Activated T-cell treated with anti-CD3 and anti-CD28 coated beads, Interleukin-2, amount 50 U/mL, for 72 hours (primary cell): Measurements from ENCODE around the gene GNL3L. TPM values are rescaled to one million over a fixed set of nuclear protein-coding genes. Genes with fewer than 3 reads are reported as not detected.
"Not testable (repeated sequence)": the region's sequence is repeated elsewhere in the genome, so short reads cannot be mapped to it uniquely, and the experiment has no call there.

Experiments
- ATAC-seq, 2 donors: fragments of 150-1000 bp; cut with Tn5 transposase; replicated peaks in 1 of 2; 2 replicates each; pipeline ENCODE4 v1.10.0; 2021; ENCODE audit warnings: moderate library complexity in 2 of 2, mild to moderate bottlenecking in 1 of 2
- DNase-seq, 2 donors: peaks; one replicate each; pipeline ENCODE4 v3.0.0; 2021 to 2022; ENCODE audit warnings: mixed read lengths in 1 of 2
- H3K27ac Mint-ChIP-seq: one replicate; pipeline ENCODE4 v1.8.0; 2022; ENCODE audit warnings: mild to moderate bottlenecking, moderate library complexity, mixed read lengths
- H3K27me3 Mint-ChIP-seq: one replicate; pipeline ENCODE4 v1.8.0; 2022; ENCODE audit warnings: low read depth, mixed read lengths
- H3K36me3 Mint-ChIP-seq, 2 donors: one replicate each; pipeline ENCODE4 v1.8.0; 2022; ENCODE audit warnings: mixed read lengths in 2 of 2, mild to moderate bottlenecking in 1 of 2; ENCODE audit not compliant: insufficient read depth in 2 of 2
- H3K4me1 Mint-ChIP-seq: one replicate; pipeline ENCODE4 v1.8.0; 2022; ENCODE audit warnings: low read depth, mixed read lengths
- H3K4me3 Mint-ChIP-seq, 2 donors: one replicate each; pipeline ENCODE4 v1.8.0; 2022; ENCODE audit warnings: mild to moderate bottlenecking in 2 of 2, mixed read lengths in 2 of 2, moderate library complexity in 2 of 2
- H3K9me3 Mint-ChIP-seq, 2 donors: one replicate each; pipeline ENCODE4 v1.8.0; 2022; ENCODE audit warnings: mixed read lengths in 2 of 2
- total RNA-seq, 2 donors: library from RNA; stranded (reverse); gene quantifications; one replicate each; pipeline ENCODE4 v1.2.3, GENCODE V29; 2022

GNL3L gene
- total RNA-seq, 2 donors from 2014 or later, result 49.4 to 55.7 TPM

GRCh38 chrX:54509400-54509799 is 20.6 kb upstream of the GNL3L start:
- ATAC-seq, result no peak
- Mint-ChIP-seq H3K9me3 (peaks cover 0 to 3% of the 10 kb centered on the region in 2 donors), H3K4me3 (no peak overlapping the region), H3K27me3 (peaks cover 12% of the 10 kb centered on the region), H3K27ac (no peak overlapping the region), H3K4me1 (no peaks in the 10 kb centered on the region), H3K36me3 (peaks cover 2% of the 10 kb centered on the region in 2 donors)
- DNase-seq, result no peak

GRCh38 chrX:54529151-54529550 is 868 bp upstream of the GNL3L start:
- Mint-ChIP-seq H3K4me1 (peaks cover 28% of the 10 kb centered on the region), H3K27ac (peak overlapping the region; percentile 84), H3K36me3 (peaks cover 10 to 12% of the 10 kb centered on the region in 2 donors), H3K9me3 (peaks cover 2 to 7% of the 10 kb centered on the region in 2 donors), H3K27me3 (peaks cover 12% of the 10 kb centered on the region), H3K4me3 (peak overlapping the region; percentile 84 to 88)
- no peak for DNase-seq
- no peak for ATAC-seq

GRCh38 chrX:54530357-54530900 is 410 bp downstream of the GNL3L start:
- peaks cover 40% of the 10 kb centered on the region for H3K4me1 Mint-ChIP-seq
- peak overlapping the region; percentile 96 for H3K27ac Mint-ChIP-seq
- peaks cover 6% of the 10 kb centered on the region for H3K27me3 Mint-ChIP-seq
- peak; percentile 2 for DNase-seq
- ATAC-seq, result peak; percentile 5 to 27
- peak overlapping the region; percentile 88 to 97 for H3K4me3 Mint-ChIP-seq
- peaks cover 2 to 7% of the 10 kb centered on the region in 2 donors for H3K9me3 Mint-ChIP-seq
- peaks cover 14 to 15% of the 10 kb centered on the region in 2 donors for H3K36me3 Mint-ChIP-seq

- ATAC-seq (no peak), DNase-seq (no peak)
- Mint-ChIP-seq H3K4me3 (peak overlapping the region; percentile 23 to 42), H3K27ac (peak overlapping the region; percentile 54), H3K36me3 (peaks cover 8 to 16% of the 10 kb centered on the region in 2 donors), H3K4me1 (peaks cover 40% of the 10 kb centered on the region), H3K27me3 (peaks cover 6% of the 10 kb centered on the region), H3K9me3 (no peaks in the 10 kb centered on the region)
Observed at GRCh38 chrX:54534271-54534670, 4.3 kb downstream of the GNL3L start.

GRCh38 chrX:54540289-54540688 is 10.3 kb downstream of the GNL3L start:
- Mint-ChIP-seq H3K36me3 (peaks cover 11 to 24% of the 10 kb centered on the region in 2 donors), H3K9me3 (no peaks in the 10 kb centered on the region), H3K27ac (no peak overlapping the region), H3K4me1 (peaks cover under 1% of the 10 kb centered on the region), H3K4me3 (no peak overlapping the region), H3K27me3 (no peaks in the 10 kb centered on the region)
- DNase-seq, result no peak
- no peak for ATAC-seq

- H3K27ac Mint-ChIP-seq, H3K4me3 Mint-ChIP-seq, DNase-seq, H3K4me1 Mint-ChIP-seq, ATAC-seq, H3K27me3 Mint-ChIP-seq, H3K9me3 Mint-ChIP-seq: not testable (repeated sequence)
- H3K36me3 Mint-ChIP-seq, result peaks cover 11 to 20% of the 10 kb centered on the region in 2 donors
Observed at GRCh38 chrX:54542239-54542638, 12.2 kb downstream of the GNL3L start.

GRCh38 chrX:54550821-54551220 is 20.8 kb downstream of the GNL3L start:
- Mint-ChIP-seq H3K9me3 (no peaks in the 10 kb centered on the region), H3K27ac (no peak overlapping the region), H3K27me3 (no peaks in the 10 kb centered on the region), H3K4me1 (no peaks in the 10 kb centered on the region), H3K4me3 (no peak overlapping the region), H3K36me3 (peaks cover 12 to 17% of the 10 kb centered on the region in 2 donors)
- ATAC-seq (no peak), DNase-seq (no peak)

- peaks cover 14 to 18% of the 10 kb centered on the region in 2 donors for H3K36me3 Mint-ChIP-seq
- ATAC-seq, result no peak
- H3K27ac Mint-ChIP-seq, result no peak overlapping the region
- H3K27me3 Mint-ChIP-seq, result no peaks in the 10 kb centered on the region
- no peaks in the 10 kb centered on the region for H3K9me3 Mint-ChIP-seq
- H3K4me3 Mint-ChIP-seq, result no peak overlapping the region
- DNase-seq, result no peak
- H3K4me1 Mint-ChIP-seq, result no peaks in the 10 kb centered on the region
Observed at GRCh38 chrX:54551801-54552200, 21.8 kb downstream of the GNL3L start.

GRCh38 chrX:54555006-54555405 is 25.0 kb downstream of the GNL3L start:
- not testable (repeated sequence) for H3K4me1 Mint-ChIP-seq, ATAC-seq, DNase-seq, H3K27ac Mint-ChIP-seq, H3K4me3 Mint-ChIP-seq, H3K27me3 Mint-ChIP-seq, H3K9me3 Mint-ChIP-seq
- peaks cover 5 to 12% of the 10 kb centered on the region in 2 donors for H3K36me3 Mint-ChIP-seq

- Mint-ChIP-seq H3K4me3 (no peak overlapping the region), H3K9me3 (no peaks in the 10 kb centered on the region), H3K4me1 (no peaks in the 10 kb centered on the region), H3K27me3 (no peaks in the 10 kb centered on the region), H3K27ac (no peak overlapping the region), H3K36me3 (peaks cover 6 to 17% of the 10 kb centered on the region in 2 donors)
- DNase-seq (no peak), ATAC-seq (no peak)
Observed at GRCh38 chrX:54560411-54560810, 30.4 kb downstream of the GNL3L start.

GRCh38 chrX:54561622-54562021 is 31.6 kb downstream of the GNL3L start:
- no peak overlapping the region for H3K27ac Mint-ChIP-seq

GRCh38 chrX:54564936-54565335 is 34.9 kb downstream of the GNL3L start:
- no peak overlapping the region for H3K27ac Mint-ChIP-seq
- no peaks in the 10 kb centered on the region for H3K27me3 Mint-ChIP-seq
- H3K9me3 Mint-ChIP-seq, result peaks cover 4 to 5% of the 10 kb centered on the region in 2 donors
- no peak overlapping the region for H3K4me3 Mint-ChIP-seq
- no peaks in the 10 kb centered on the region for H3K4me1 Mint-ChIP-seq
- H3K36me3 Mint-ChIP-seq, result peaks cover 7 to 19% of the 10 kb centered on the region in 2 donors
- DNase-seq, result no peak
- ATAC-seq, result no peak

More at GRCh38 chrX:54561622-54562021, 31.6 kb downstream of the GNL3L start:
- Mint-ChIP-seq H3K4me3 (no peak overlapping the region), H3K27me3 (no peaks in the 10 kb centered on the region), H3K9me3 (no peaks in the 10 kb centered on the region), H3K4me1 (no peaks in the 10 kb centered on the region), H3K36me3 (peaks cover 3 to 13% of the 10 kb centered on the region in 2 donors)
- no peak for ATAC-seq
- no peak for DNase-seq

- Mint-ChIP-seq H3K4me3 (no peak overlapping the region), H3K9me3 (peaks cover 5 to 6% of the 10 kb centered on the region in 2 donors), H3K27ac (no peak overlapping the region), H3K4me1 (no peaks in the 10 kb centered on the region), H3K27me3 (no peaks in the 10 kb centered on the region), H3K36me3 (peaks cover 9 to 26% of the 10 kb centered on the region in 2 donors)
- ATAC-seq (no peak), DNase-seq (no peak)
Observed at GRCh38 chrX:54570332-54570731, 40.3 kb downstream of the GNL3L start.

- not testable (repeated sequence) for H3K9me3 Mint-ChIP-seq, H3K27ac Mint-ChIP-seq, H3K4me1 Mint-ChIP-seq, ATAC-seq, DNase-seq, H3K4me3 Mint-ChIP-seq, H3K27me3 Mint-ChIP-seq
- peaks cover 9 to 32% of the 10 kb centered on the region in 2 donors for H3K36me3 Mint-ChIP-seq
Observed at GRCh38 chrX:54572641-54573040, 42.6 kb downstream of the GNL3L start.
